ENCODE measurements around the gene GADD45B.
A peak's percentile ranks its signal among the peaks of the same experiment; 100 is the strongest.
"Not testable (repeated sequence)": the region's sequence is repeated elsewhere in the genome, so short reads cannot be mapped to it uniquely, and the experiment has no call there.

Gene GADD45B

GRCh38 chr19:2463694-2464093, 12.2 kb upstream of the GADD45B start:
- not testable (repeated sequence) for DNase-seq (ENCODE audit: extremely low spot score, insufficient read length, low read depth); FAIRE-seq

GRCh38 chr19:2464389-2464788, 11.5 kb upstream of the GADD45B start:
- DNase-seq (ENCODE audit: extremely low spot score, insufficient read length, low read depth) (no peak), FAIRE-seq (no peak)

GRCh38 chr19:2468596-2468995, 7.3 kb upstream of the GADD45B start:
- DNase-seq (ENCODE audit: extremely low spot score, insufficient read length, low read depth) (no peak), FAIRE-seq (no peak)

GRCh38 chr19:2469102-2469914, 6.6 kb upstream of the GADD45B start:
- no peak for DNase-seq (ENCODE audit: extremely low spot score, insufficient read length, low read depth)
- peak; percentile 80 for FAIRE-seq

GRCh38 chr19:2469915-2470200, 6.1 kb upstream of the GADD45B start:
- FAIRE-seq; DNase-seq (ENCODE audit: extremely low spot score, insufficient read length, low read depth): not testable (repeated sequence)

GRCh38 chr19:2474232-2475017, 1.5 kb upstream of the GADD45B start:
- DNase-seq (ENCODE audit: extremely low spot score, insufficient read length, low read depth) (no peak), FAIRE-seq (peak; percentile 84)

- peak; percentile 70 for FAIRE-seq
- no peak for DNase-seq (ENCODE audit: extremely low spot score, insufficient read length, low read depth)
Measured at GRCh38 chr19:2475018-2475701, 767 bp upstream of the GADD45B start.

- no peak for DNase-seq (ENCODE audit: extremely low spot score, insufficient read length, low read depth)
- FAIRE-seq, result peak; percentile 47
Measured at GRCh38 chr19:2476451-2477140, 669 bp downstream of the GADD45B start.

GRCh38 chr19:2477141-2477710, 1.3 kb downstream of the GADD45B start:
- DNase-seq (ENCODE audit: extremely low spot score, insufficient read length, low read depth) (no peak), FAIRE-seq (peak; percentile 36)

DNA sequence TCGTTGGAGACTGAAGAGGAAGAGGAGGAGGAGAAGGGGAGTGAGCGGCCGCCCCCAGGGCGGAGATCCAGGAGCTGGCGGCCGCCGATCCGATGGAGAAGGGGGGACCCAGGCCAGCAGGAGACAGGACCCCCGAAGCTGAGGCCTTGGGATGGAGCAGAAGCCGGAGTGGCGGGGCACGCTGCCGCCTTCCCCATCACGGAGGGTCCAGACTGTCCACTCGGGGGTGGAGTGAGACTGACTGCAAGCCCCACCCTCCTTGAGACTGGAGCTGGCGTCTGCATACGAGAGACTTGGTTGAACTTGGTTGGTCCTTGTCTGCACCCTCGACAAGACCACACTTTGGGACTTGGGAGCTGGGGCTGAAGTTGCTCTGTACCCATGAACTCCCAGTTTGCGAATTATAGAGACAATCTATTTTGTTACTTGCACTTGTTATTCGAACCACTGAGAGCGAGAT, 1.8 kb downstream of the GADD45B start:
- no peak for DNase-seq (ENCODE audit: extremely low spot score, insufficient read length, low read depth)
- FAIRE-seq, result peak; percentile 44

- FAIRE-seq, result no peak
- no peak for DNase-seq (ENCODE audit: extremely low spot score, insufficient read length, low read depth)
Measured at GRCh38 chr19:2478278-2478755, 2.4 kb downstream of the GADD45B start.

DNA sequence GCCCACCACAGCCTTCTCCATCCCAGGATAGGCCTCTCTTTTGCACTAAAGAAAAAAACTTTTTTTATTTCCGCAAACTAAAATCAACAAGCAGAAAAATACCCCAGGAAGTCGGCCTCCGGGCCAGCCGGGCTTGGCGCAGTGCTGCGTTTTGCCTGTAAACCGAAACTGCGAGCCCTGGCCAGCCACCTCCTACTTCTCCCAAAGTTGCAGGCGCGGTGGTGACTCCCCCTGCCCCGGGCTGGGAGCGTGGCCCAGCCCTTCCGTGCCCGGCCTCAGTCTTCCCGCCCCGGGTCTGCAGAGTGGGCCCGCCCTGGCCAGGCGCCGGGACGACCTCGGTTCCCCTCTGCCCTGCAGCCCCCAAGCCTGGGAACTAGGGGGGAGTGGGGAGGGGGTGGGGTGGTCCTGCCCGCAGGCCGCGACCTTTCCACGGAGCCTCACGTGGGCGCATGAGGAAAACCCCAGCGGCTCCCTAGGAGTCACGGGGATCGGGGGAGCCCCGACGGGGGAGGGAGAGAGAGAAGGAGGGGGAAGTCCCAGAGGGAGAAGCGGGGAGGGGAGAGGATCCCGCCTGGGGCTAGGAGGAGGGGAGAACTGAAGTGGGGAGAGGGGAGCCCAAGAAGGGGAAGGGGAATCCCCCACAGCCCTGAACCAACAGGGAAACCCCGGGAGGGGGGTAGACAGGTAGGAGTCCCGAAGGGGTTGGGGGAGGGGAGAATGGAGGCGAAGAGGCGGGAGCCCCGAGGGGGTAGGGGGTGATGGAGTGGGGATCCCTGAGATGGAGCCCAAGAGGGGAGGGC, 3.0 kb downstream of the GADD45B start:
- FAIRE-seq, result peak; percentile 86
- DNase-seq (ENCODE audit: extremely low spot score, insufficient read length, low read depth), result no peak

DNA sequence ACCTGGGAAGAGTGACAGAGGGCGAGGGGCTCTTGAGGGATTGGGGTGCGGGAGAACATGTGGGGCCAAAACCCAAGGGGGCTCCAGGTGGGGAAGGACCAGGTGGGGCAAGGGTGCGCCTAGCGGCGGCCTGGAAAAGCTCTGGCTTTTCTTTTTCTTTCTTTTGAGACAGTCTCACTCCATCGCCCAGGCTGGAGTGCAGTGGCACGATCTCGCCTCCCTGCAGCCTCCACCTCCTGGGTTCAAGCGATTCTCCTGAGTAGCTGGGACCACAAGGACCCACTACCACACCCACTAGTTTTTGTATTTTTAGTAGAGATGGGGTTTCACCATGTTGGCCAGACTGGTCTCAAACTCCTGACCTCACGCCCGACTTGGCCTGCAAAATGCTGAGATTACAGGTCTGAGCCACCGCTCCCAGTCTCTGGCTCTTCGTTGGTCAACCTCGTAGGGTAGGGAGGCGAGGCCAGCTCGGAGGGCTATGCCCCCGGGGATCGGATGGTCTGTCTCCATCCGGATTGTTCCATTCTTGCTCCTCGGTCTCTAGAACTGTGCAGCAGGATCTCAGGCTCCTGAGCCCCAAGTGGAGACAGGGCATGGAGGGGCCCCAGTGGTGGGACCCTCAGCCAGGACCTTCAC, 3.7 kb downstream of the GADD45B start:
- FAIRE-seq (peak; percentile 48), DNase-seq (ENCODE audit: extremely low spot score, insufficient read length, low read depth) (no peak)

- no peak for DNase-seq (ENCODE audit: extremely low spot score, insufficient read length, low read depth)
- FAIRE-seq, result no peak
Measured at GRCh38 chr19:2481466-2481865, 5.5 kb downstream of the GADD45B start.

DNA sequence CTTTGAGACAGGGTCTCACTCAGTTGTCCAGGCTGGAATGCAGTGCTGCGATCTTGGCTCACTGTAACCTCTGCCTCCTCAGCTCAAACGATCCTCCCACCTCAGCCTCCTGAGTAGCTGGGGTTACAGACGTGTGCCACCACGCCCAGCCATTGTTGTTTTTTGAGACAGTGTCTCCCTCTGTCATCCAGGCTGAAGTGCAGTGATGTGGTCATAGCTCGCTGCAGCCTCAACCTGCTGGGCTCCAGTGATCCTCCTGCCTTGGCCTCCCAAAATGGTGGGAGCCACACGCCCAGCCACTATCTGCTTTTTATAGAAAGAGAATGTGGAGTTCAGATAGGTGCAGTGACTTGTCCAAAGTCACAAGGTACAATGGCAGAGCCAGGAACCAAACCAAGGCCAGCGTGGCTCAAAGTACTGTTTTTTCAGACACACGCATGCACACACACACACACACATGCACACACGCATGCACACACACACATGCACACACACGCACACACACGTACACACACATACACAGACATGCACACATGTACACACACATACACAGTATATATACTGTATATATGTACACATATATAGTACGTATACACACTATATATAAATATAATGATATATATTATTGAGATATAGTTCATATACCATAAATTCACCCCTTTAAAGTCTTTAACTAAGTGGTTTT, 6.6 kb downstream of the GADD45B start:
- FAIRE-seq (no peak), DNase-seq (ENCODE audit: extremely low spot score, insufficient read length, low read depth) (no peak)

GRCh38 chr19:2483084-2483483, 7.2 kb downstream of the GADD45B start:
- FAIRE-seq, result no peak
- no peak for DNase-seq (ENCODE audit: extremely low spot score, insufficient read length, low read depth)

- no peak for FAIRE-seq
- no peak for DNase-seq (ENCODE audit: extremely low spot score, insufficient read length, low read depth)
Measured at GRCh38 chr19:2483484-2484151, 7.7 kb downstream of the GADD45B start.
